ENCODE results near the gene CLEC2A. TPM values are rescaled to one million over a fixed set of nuclear protein-coding genes. Genes with fewer than 3 reads are reported as not detected.

The CLEC2A gene
- total RNA-seq, 2 experiments from 2014 or later, result not detected

Other genes starting within 250 kb of the CLEC2A start
- 1 to 10 TPM; 7.6 to 8.5 TPM for gene CLECL1, start 199.3 kb downstream of the CLEC2A start, total RNA-seq
- 10 to 100 TPM; 80.0 to 83.5 TPM for gene CD69, start 171.5 kb downstream of the CLEC2A start, total RNA-seq
- gene KLRF1, start 104.9 kb downstream of the CLEC2A start, total RNA-seq, result not detected
- gene CLEC2B, start 63.0 kb downstream of the CLEC2A start, total RNA-seq, result 10 to 100 TPM in 1 of 2 experiments, 1 to 10 TPM in 1; 10.0 to 10.8 TPM
- gene KLRF2, start 50.9 kb downstream of the CLEC2A start, total RNA-seq, result not detected
- gene CLEC12A, start 39.0 kb upstream of the CLEC2A start, total RNA-seq, result not detected
- not detected for gene CLEC1B, start 66.8 kb upstream of the CLEC2A start, total RNA-seq
- gene CLEC12B, start 78.3 kb upstream of the CLEC2A start, total RNA-seq, result not detected
- not detected for gene CLEC9A, start 98.3 kb upstream of the CLEC2A start, total RNA-seq
- not detected for gene CLEC1A, start 166.6 kb upstream of the CLEC2A start, total RNA-seq
- not detected for gene CLEC7A, start 197.8 kb upstream of the CLEC2A start, total RNA-seq
- not detected for gene OLR1, start 239.8 kb upstream of the CLEC2A start, total RNA-seq
- not detected for gene TMEM52B, start 246.7 kb upstream of the CLEC2A start, total RNA-seq